Stimulated activated CD4-positive, alpha-beta T cell treated with anti-CD3 and anti-CD28 coated beads, Interleukin-12 subunit alpha, Interleukin-12 subunit beta, amount 100 ng/mL, for 4 hours (primary cell): Measurements from ENCODE around the gene AUTS2.

Source experiments
- DNase-seq: peaks from one replicate; pipeline ENCODE4 v3.0.0-alpha.2; 2020

Gene AUTS2

GRCh38 chr7:69736126-69736810, 138.0 kb downstream of the AUTS2 start:
- DNase-seq, result no peak

- DNase-seq, result no peak
Observed at GRCh38 chr7:69738396-69738951, 140.2 kb downstream of the AUTS2 start.

- peak; percentile 0 for DNase-seq
Observed at GRCh38 chr7:69739190-69739589, 140.9 kb downstream of the AUTS2 start.

- no peak for DNase-seq
Observed at GRCh38 chr7:69739931-69740431, 141.7 kb downstream of the AUTS2 start.

- no peak for DNase-seq
Observed at GRCh38 chr7:69742237-69742636, 144.0 kb downstream of the AUTS2 start.

- DNase-seq, result no peak
Observed at GRCh38 chr7:69743436-69743835, 145.2 kb downstream of the AUTS2 start.

- no peak for DNase-seq
Observed at GRCh38 chr7:69744026-69744425, 145.8 kb downstream of the AUTS2 start.

- DNase-seq, result no peak
Observed at GRCh38 chr7:69746383-69746782, 148.1 kb downstream of the AUTS2 start.

GRCh38 chr7:69747144-69747543, 148.9 kb downstream of the AUTS2 start:
- DNase-seq, result no peak

- no peak for DNase-seq
Observed at GRCh38 chr7:69748530-69748929, 150.3 kb downstream of the AUTS2 start.

- no peak for DNase-seq
Observed at GRCh38 chr7:69749372-69749979, 151.2 kb downstream of the AUTS2 start.

- DNase-seq, result no peak
Observed at GRCh38 chr7:69749994-69750393, 151.7 kb downstream of the AUTS2 start.

- no peak for DNase-seq
Observed at GRCh38 chr7:69751026-69751425, 152.8 kb downstream of the AUTS2 start.

- no peak for DNase-seq
Observed at GRCh38 chr7:69753981-69754380, 155.7 kb downstream of the AUTS2 start.

GRCh38 chr7:69754476-69754875, 156.2 kb downstream of the AUTS2 start:
- DNase-seq, result no peak

GRCh38 chr7:69756235-69756634, 158.0 kb downstream of the AUTS2 start:
- no peak for DNase-seq

- DNase-seq, result no peak
Observed at GRCh38 chr7:69757528-69757927, 159.3 kb downstream of the AUTS2 start.

GRCh38 chr7:69757981-69758430, 159.7 kb downstream of the AUTS2 start:
- DNase-seq, result no peak

- no peak for DNase-seq
Observed at GRCh38 chr7:69759373-69759772, 161.1 kb downstream of the AUTS2 start.

GRCh38 chr7:69761290-69761922, 163.1 kb downstream of the AUTS2 start:
- no peak for DNase-seq

- no peak for DNase-seq
Observed at GRCh38 chr7:69762821-69763352, 164.6 kb downstream of the AUTS2 start.

GRCh38 chr7:69763513-69763912, 165.2 kb downstream of the AUTS2 start:
- no peak for DNase-seq

- no peak for DNase-seq
Observed at GRCh38 chr7:69764147-69764546, 165.9 kb downstream of the AUTS2 start.

- no peak for DNase-seq
Observed at GRCh38 chr7:69764681-69765080, 166.4 kb downstream of the AUTS2 start.
